PC-9 (cell line): ENCODE results near the gene CCNH.

Source experiments
- EZH2 ChIP-seq: fragments of 200-600 bp; sonication (generic); IDR thresholded peaks from 2 replicates; pipeline ENCODE4 v1.8.0; 2017; ENCODE audit warnings: antibody characterized with exemption, low read depth
- TF ChIP-seq, protein P1 (sequence below): fragments of 200-600 bp; sonication (generic); conservative IDR thresholded peaks from 2 replicates; pipeline ENCODE4 v1.6.1; 2017; ENCODE audit warnings: mixed run types, antibody characterized with exemption, mild to moderate bottlenecking, moderate library complexity

DNA sequence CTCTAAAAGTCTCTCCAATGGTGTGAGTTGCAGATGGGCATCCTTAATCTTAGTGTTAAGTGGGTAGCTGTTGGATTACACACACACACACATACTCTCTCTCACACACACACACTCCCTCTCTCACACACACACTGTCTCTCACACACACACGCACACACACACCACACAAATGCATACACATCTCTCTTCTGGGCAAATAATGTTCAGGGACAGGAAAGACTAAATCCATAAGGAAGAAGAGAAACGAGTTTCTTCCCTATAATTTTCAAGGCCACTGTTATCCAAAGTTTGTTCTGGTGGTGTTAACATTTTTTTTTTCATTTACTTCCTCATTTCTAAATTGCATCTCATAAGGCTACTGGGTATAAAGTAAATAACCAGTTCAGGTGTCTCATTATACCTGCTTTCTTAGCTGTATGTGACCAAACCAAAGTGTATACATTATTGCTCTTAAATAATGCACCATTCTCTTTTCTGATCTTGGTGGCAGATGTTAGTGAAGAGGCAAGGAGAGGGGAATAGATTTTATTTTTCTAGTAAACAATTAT, 22.5 kb upstream of the CCNH start:
- TF ChIP-seq, protein P1, sequence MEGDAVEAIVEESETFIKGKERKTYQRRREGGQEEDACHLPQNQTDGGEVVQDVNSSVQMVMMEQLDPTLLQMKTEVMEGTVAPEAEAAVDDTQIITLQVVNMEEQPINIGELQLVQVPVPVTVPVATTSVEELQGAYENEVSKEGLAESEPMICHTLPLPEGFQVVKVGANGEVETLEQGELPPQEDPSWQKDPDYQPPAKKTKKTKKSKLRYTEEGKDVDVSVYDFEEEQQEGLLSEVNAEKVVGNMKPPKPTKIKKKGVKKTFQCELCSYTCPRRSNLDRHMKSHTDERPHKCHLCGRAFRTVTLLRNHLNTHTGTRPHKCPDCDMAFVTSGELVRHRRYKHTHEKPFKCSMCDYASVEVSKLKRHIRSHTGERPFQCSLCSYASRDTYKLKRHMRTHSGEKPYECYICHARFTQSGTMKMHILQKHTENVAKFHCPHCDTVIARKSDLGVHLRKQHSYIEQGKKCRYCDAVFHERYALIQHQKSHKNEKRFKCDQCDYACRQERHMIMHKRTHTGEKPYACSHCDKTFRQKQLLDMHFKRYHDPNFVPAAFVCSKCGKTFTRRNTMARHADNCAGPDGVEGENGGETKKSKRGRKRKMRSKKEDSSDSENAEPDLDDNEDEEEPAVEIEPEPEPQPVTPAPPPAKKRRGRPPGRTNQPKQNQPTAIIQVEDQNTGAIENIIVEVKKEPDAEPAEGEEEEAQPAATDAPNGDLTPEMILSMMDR, result no peak
- no peak for TF ChIP-seq EZH2
